ENCODE results near the gene GUCD1. TPM values are rescaled to one million over a fixed set of nuclear protein-coding genes. Genes with fewer than 3 reads are reported as not detected.

The GUCD1 gene
- total and polyA plus RNA-seq, 10 of the 15 experiments (the other 5 are each of a cell fraction or from before 2014, with no cell fraction given) = 56.0 to 177 (median 88.2) TPM

- BruUV-seq (replicated peaks) = no TSS peak
- Histone ChIP-seq H3K27ac (ENCODE audit: control insufficient read depth, insufficient read depth) (no peak overlapping the region), H3K9me3 (replicated peaks; ENCODE audit: control insufficient read depth, insufficient read depth, low read length) (no peaks in the 10 kb centered on the region), H3K79me2 (ENCODE audit: control insufficient read depth, insufficient read depth, low read length) (no peaks in the 10 kb centered on the region), H2AFZ (ENCODE audit: control insufficient read depth, low read depth, low read length) (no peak overlapping the region), H4K20me1 (ENCODE audit: control insufficient read depth, insufficient read depth) (no peaks in the 10 kb centered on the region), H3K36me3 (ENCODE audit: control insufficient read depth in 2 of 2, insufficient read depth in 2 of 2, low read length in 1 of 2) (no peaks in the 10 kb centered on the region), H3K9ac (ENCODE audit: control insufficient read depth, insufficient read depth, low read length) (no peak overlapping the region), H3K27me3 (replicated peaks in 1 of 2; ENCODE audit: control insufficient read depth in 2 of 2, insufficient read depth in 2 of 2, low read length in 1 of 2) (no peaks in the 10 kb centered on the region; a peak in 1 of 4 replicates), H3K4me1 (ENCODE audit: control insufficient read depth, insufficient read depth, low read length) (peaks cover 23% of the 10 kb centered on the region), H3K4me3 (no peak overlapping the region), H3K4me2 (ENCODE audit: control insufficient read depth, insufficient read depth) (no peak overlapping the region)
- RAD21 ChIA-PET (ENCODE audit: unreplicated experiment) = interaction anchor here (0.9 to 8.3 kb wide), 5 partner anchors 10 to 29 kb away, joined by 3 to 64 read pairs (median 9); no protein-coding TSS in a partner anchor
- no peak for DNase-seq (ENCODE audit: low read depth, low spot score)
- in situ Hi-C loops (cut with MboI) = no loop called here
- WGBS (ENCODE audit: insufficient coverage, insufficient replicate concordance, low lambda C conversion rate, missing lambda C conversion rate) = 47% methylated on average over 8 of the region's 8 CpGs
- intact Hi-C loops (cut with micrococcal nuclease; ENCODE audit: unreplicated experiment) = loop anchor here (2.0 kb wide), 1 partner anchor 67 kb away; no protein-coding TSS in a partner anchor
- CTCF ChIA-PET = interaction anchor here (1.0 to 14.8 kb wide), 10 partner anchors 9 to 173 kb away, joined by 3 to 332 read pairs (median 6); partner anchors contain the start of gene ADORA2A
- FAIRE-seq = no peak
- POLR2A ChIA-PET = interaction anchor here (1.2 to 1.5 kb wide), 2 partner anchors 38 to 66 kb away, joined by 6 to 7 read pairs; no protein-coding TSS in a partner anchor
- ATAC-seq = no peak
- SMC1A ChIA-PET (ENCODE audit: uncharacterized antibody, unreplicated experiment) = interaction anchor here (0.7 to 8.2 kb wide), 6 partner anchors 11 to 178 kb away, joined by 3 to 122 read pairs (median 10); no protein-coding TSS in a partner anchor
- TF ChIP-seq IRF5 (IDR thresholded peaks at IDR 0.05; ENCODE audit: borderline replicate concordance) = no peak
- no peak for TF ChIP-seq MTA2 (IDR thresholded peaks at IDR 0.05; ENCODE audit: low read depth)
- no peak for TF ChIP-seq HDGF (IDR thresholded peaks at IDR 0.05)
- TF ChIP-seq MYB (IDR thresholded peaks at IDR 0.05; ENCODE audit: borderline replicate concordance, low read depth, low read length) = no peak
- TF ChIP-seq E4F1 (IDR thresholded peaks at IDR 0.05; ENCODE audit: borderline replicate concordance, partially characterized antibody) = no peak
- no peak for TF ChIP-seq SREBF1 (IDR thresholded peaks at IDR 0.05; ENCODE audit: low read length)
- TF ChIP-seq JUND (IDR thresholded peaks at IDR 0.05; ENCODE audit: low read depth, low read length) = no peak
- TF ChIP-seq FOXM1 (IDR thresholded peaks at IDR 0.05; ENCODE audit: low read depth, low read length) = no peak
- no peak for TF ChIP-seq BRCA1 (IDR thresholded peaks at IDR 0.05; ENCODE audit: low read depth, low read length)
- no peak for TF ChIP-seq NR2C1 (IDR thresholded peaks at IDR 0.05)
- no peak for TF ChIP-seq ZBTB4 (CRISPR knock-in tag; IDR thresholded peaks at IDR 0.05)
- TF ChIP-seq CHD4 (IDR thresholded peaks at IDR 0.05) = no peak
- TF ChIP-seq TCF12 (IDR thresholded peaks at IDR 0.05; ENCODE audit: low read depth, low read length) = no peak
Observed at GRCh38 chr22:24501301-24502005, 53.5 kb downstream of the GUCD1 start.

Measured in GM12878 (cell line).